ENCODE measurements around the gene CSE1L. TPM values are rescaled to one million over a fixed set of nuclear protein-coding genes. Genes with fewer than 3 reads are reported as not detected.
A peak's percentile ranks its signal among the peaks of the same experiment; 100 is the strongest.
"Not testable (repeated sequence)": the region's sequence is repeated elsewhere in the genome, so short reads cannot be mapped to it uniquely, and the experiment has no call there.

CSE1L gene
- total RNA-seq, 1 experiment from 2014 or later, result 246 TPM

- no peak overlapping the region for H3T11ph ChIP-seq (ENCODE audit: low read length)
- H4K5ac ChIP-seq (ENCODE audit: insufficient read length, low read depth, low read length), result no peak overlapping the region
- no peak overlapping the region for H3K23ac ChIP-seq (ENCODE audit: insufficient read length, low read depth, low read length)
- H3K9me3 Mint-ChIP-seq, result no peaks in the 10 kb centered on the region
- no peak overlapping the region for H2AK5ac ChIP-seq (ENCODE audit: insufficient read length, low read length)
- H4K8ac ChIP-seq (replicated peaks; ENCODE audit: insufficient read length, low read depth, low read length), result no peak overlapping the region
- no peaks in the 10 kb centered on the region for H3K27me3 ChIP-seq (ENCODE audit: insufficient read depth, low read length)
- no peak overlapping the region for H3K9ac ChIP-seq (ENCODE audit: extremely low read depth, insufficient read length, low read length)
- H3K4me1 ChIP-seq (ENCODE audit: insufficient read depth, low read length), result no peaks in the 10 kb centered on the region
- no peaks in the 10 kb centered on the region for H3K4me1 Mint-ChIP-seq
- no peak overlapping the region for H3K14ac ChIP-seq (ENCODE audit: insufficient read depth, low read length)
- H4K91ac ChIP-seq (ENCODE audit: insufficient read length, low read depth, low read length), result no peak overlapping the region
- no peak overlapping the region for H2BK120ac ChIP-seq (ENCODE audit: low read depth, low read length, poor library complexity, severe bottlenecking)
- no peak overlapping the region for H2BK20ac ChIP-seq (ENCODE audit: low read depth, low read length, poor library complexity, severe bottlenecking)
- no peak overlapping the region for H2AFZ ChIP-seq (ENCODE audit: low read length)
- no peak overlapping the region for H3K27ac ChIP-seq (ENCODE audit: insufficient read length, low read depth, low read length)
- H3K56ac ChIP-seq (ENCODE audit: insufficient read length, low read depth, low read length), result no peak overlapping the region
- H2BK5ac ChIP-seq (ENCODE audit: insufficient read length, low read length), result no peak overlapping the region
- no peak overlapping the region for H3K4me2 ChIP-seq (ENCODE audit: insufficient read depth, insufficient read length, low read length)
- H4K20me1 ChIP-seq (ENCODE audit: control insufficient read depth, insufficient read depth, insufficient read length), result no peaks in the 10 kb centered on the region
- no peak overlapping the region for H3K18ac ChIP-seq (ENCODE audit: insufficient read length, low read depth, low read length)
- H2BK12ac ChIP-seq (ENCODE audit: insufficient read length, low read depth, low read length), result no peak overlapping the region
- no peaks in the 10 kb centered on the region for H3K79me2 ChIP-seq (ENCODE audit: insufficient read depth, low read length)
- H3K79me1 ChIP-seq (ENCODE audit: insufficient read depth, low read depth, low read length, poor library complexity, severe bottlenecking), result no peaks in the 10 kb centered on the region
- WGBS (ENCODE audit: extremely low coverage, insufficient read length, low lambda C conversion rate), result no CpG with 5 or more reads among the region's 5 CpGs
- no peak overlapping the region for H2BK15ac ChIP-seq (ENCODE audit: low read depth, low read length)
- TF ChIP-seq CTCF (conservative IDR thresholded peaks at IDR 0.05), result no peak
- no peak overlapping the region for H3K4ac ChIP-seq (ENCODE audit: low read depth, low read length)
- H3K27ac Mint-ChIP-seq, result no peak overlapping the region
- H3K27me3 Mint-ChIP-seq (ENCODE audit: low read depth), result no peaks in the 10 kb centered on the region
- no peak overlapping the region for H3K4me3 Mint-ChIP-seq
- peaks cover 12 to 63% (median 31%) of the 10 kb centered on the region in 3 experiments; a peak in 6 of 7 replicates for H3K36me3 Mint-ChIP-seq (ENCODE audit: insufficient read depth in 1 of 3, low read depth in 3 of 3)
- no peaks in the 10 kb centered on the region for H3K23me2 ChIP-seq (ENCODE audit: insufficient read length, low read depth, low read length, poor library complexity, severe bottlenecking)
- DNase-seq, result no peak
- no peaks in the 10 kb centered on the region for H3K9me3 ChIP-seq (ENCODE audit: control insufficient read depth, low read depth, low read length)
Measured at GRCh38 chr20:49024220-49024619, 21.9 kb upstream of the CSE1L start.

DNA sequence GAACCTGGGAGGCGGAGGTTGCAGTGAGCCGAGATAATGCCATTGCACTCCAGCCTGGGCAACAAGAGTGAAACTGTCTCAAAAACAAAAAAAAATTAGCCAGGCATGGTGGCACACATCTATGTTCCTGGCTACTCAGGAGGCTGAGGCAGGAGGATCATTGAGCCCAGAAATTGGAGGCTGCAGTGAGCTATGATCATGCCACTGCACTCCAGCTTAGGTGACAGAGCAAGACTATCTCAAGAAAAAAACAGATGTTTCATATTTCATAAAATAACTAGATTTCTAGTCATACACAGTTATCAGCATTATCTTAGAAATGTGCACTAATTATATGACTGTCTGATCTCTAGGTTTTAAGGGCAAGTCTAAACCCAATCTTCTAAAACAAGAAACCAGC is 17.9 kb upstream of the CSE1L start:
- not testable (repeated sequence) for H3K27me3 Mint-ChIP-seq (ENCODE audit: low read depth); H4K8ac ChIP-seq (replicated peaks; ENCODE audit: insufficient read length, low read depth, low read length); H3K4ac ChIP-seq (ENCODE audit: low read depth, low read length); H2BK15ac ChIP-seq (ENCODE audit: low read depth, low read length); H3T11ph ChIP-seq (ENCODE audit: low read length); H3K23me2 ChIP-seq (ENCODE audit: insufficient read length, low read depth, low read length, poor library complexity, severe bottlenecking); H3K56ac ChIP-seq (ENCODE audit: insufficient read length, low read depth, low read length); H3K9me3 ChIP-seq (ENCODE audit: control insufficient read depth, low read depth, low read length); H3K4me1 ChIP-seq (ENCODE audit: insufficient read depth, low read length); H3K9me3 Mint-ChIP-seq; H4K91ac ChIP-seq (ENCODE audit: insufficient read length, low read depth, low read length); H3K4me1 Mint-ChIP-seq; H2AK5ac ChIP-seq (ENCODE audit: insufficient read length, low read length); H3K4me2 ChIP-seq (ENCODE audit: insufficient read depth, insufficient read length, low read length); DNase-seq; H2BK5ac ChIP-seq (ENCODE audit: insufficient read length, low read length); H3K14ac ChIP-seq (ENCODE audit: insufficient read depth, low read length); H3K79me1 ChIP-seq (ENCODE audit: insufficient read depth, low read depth, low read length, poor library complexity, severe bottlenecking); H3K79me2 ChIP-seq (ENCODE audit: insufficient read depth, low read length); H2BK20ac ChIP-seq (ENCODE audit: low read depth, low read length, poor library complexity, severe bottlenecking); H2AFZ ChIP-seq (ENCODE audit: low read length); H3K18ac ChIP-seq (ENCODE audit: insufficient read length, low read depth, low read length); H2BK12ac ChIP-seq (ENCODE audit: insufficient read length, low read depth, low read length); H4K20me1 ChIP-seq (ENCODE audit: control insufficient read depth, insufficient read depth, insufficient read length); H3K4me3 Mint-ChIP-seq; H3K27me3 ChIP-seq (ENCODE audit: insufficient read depth, low read length); H3K9ac ChIP-seq (ENCODE audit: extremely low read depth, insufficient read length, low read length); H3K27ac ChIP-seq (ENCODE audit: insufficient read length, low read depth, low read length); H4K5ac ChIP-seq (ENCODE audit: insufficient read length, low read depth, low read length); H3K23ac ChIP-seq (ENCODE audit: insufficient read length, low read depth, low read length); H2BK120ac ChIP-seq (ENCODE audit: low read depth, low read length, poor library complexity, severe bottlenecking)
- no CpG with 5 or more reads among the region's 2 CpGs for WGBS (ENCODE audit: extremely low coverage, insufficient read length, low lambda C conversion rate)
- Mint-ChIP-seq H3K36me3 (ENCODE audit: insufficient read depth in 1 of 3, low read depth in 3 of 3) (peaks cover 7 to 58% (median 36%) of the 10 kb centered on the region in 3 experiments; a peak in 6 of 7 replicates), H3K27ac (peak overlapping the region in 1 of 3 experiments; percentile 67; a peak in 2 of 7 replicates)

All from H9 (cell line).